Esophagus mucosa (tissue), 1 donor: Measurements from ENCODE around the gene UBE4A. TPM values are rescaled to one million over a fixed set of nuclear protein-coding genes. Genes with fewer than 3 reads are reported as not detected.
A peak's percentile ranks its signal among the peaks of the same experiment; 100 is the strongest.

ENCODE experiments used
- ATAC-seq: fragments of 200-7000 bp; cut with Tn5 transposase; one replicate; pipeline ENCODE4 v1.9.1; 2020
- total RNA-seq: library from RNA; stranded (reverse); gene quantifications from one replicate; pipeline ENCODE4 v1.2.4, GENCODE V29; 2023
- donor health status: DM: yes; HTN: yes; CAD: no.

The UBE4A gene, protein sequence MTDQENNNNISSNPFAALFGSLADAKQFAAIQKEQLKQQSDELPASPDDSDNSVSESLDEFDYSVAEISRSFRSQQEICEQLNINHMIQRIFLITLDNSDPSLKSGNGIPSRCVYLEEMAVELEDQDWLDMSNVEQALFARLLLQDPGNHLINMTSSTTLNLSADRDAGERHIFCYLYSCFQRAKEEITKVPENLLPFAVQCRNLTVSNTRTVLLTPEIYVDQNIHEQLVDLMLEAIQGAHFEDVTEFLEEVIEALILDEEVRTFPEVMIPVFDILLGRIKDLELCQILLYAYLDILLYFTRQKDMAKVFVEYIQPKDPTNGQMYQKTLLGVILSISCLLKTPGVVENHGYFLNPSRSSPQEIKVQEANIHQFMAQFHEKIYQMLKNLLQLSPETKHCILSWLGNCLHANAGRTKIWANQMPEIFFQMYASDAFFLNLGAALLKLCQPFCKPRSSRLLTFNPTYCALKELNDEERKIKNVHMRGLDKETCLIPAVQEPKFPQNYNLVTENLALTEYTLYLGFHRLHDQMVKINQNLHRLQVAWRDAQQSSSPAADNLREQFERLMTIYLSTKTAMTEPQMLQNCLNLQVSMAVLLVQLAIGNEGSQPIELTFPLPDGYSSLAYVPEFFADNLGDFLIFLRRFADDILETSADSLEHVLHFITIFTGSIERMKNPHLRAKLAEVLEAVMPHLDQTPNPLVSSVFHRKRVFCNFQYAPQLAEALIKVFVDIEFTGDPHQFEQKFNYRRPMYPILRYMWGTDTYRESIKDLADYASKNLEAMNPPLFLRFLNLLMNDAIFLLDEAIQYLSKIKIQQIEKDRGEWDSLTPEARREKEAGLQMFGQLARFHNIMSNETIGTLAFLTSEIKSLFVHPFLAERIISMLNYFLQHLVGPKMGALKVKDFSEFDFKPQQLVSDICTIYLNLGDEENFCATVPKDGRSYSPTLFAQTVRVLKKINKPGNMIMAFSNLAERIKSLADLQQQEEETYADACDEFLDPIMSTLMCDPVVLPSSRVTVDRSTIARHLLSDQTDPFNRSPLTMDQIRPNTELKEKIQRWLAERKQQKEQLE
- 23.6 TPM for total RNA-seq

DNA sequence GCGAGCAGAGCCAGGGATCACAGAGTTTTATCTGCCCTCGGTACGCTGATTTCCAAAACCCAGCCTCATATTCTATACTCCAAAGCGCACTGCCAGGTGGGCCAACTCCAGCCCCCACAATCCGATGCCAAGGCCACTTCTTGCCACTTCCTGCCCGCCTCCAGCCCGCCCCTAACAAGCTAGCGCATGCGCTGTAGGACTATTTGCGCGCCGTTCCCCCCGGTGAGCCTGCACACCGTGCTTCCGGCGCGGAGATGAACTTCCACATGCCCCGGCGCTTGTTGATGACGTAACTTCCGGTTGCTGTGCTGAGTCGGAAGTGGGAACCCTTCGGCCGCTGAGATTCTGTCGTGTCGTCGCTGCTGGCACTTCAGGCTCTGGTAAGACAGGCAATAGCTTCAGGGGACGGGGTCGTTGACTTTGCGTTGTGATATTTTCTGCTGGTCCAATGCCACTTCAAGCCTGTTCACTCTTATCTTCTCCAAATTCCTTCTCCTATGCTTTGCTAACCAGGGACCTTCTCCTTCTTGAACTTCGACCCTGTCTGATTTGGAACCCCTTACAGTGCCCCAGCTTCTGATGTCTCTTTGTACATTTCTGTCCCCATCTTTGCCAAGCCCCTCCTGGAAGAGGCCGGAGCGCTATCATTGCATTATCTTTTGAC, at the start of gene UBE4A:
Gene UBE4A, plus strand, starts transcription at position 306 of the 664 bp plus-strand sequence. CDS start 5,481 bp downstream, outside the sequence.
- ATAC-seq = peak; percentile 96

DNA sequence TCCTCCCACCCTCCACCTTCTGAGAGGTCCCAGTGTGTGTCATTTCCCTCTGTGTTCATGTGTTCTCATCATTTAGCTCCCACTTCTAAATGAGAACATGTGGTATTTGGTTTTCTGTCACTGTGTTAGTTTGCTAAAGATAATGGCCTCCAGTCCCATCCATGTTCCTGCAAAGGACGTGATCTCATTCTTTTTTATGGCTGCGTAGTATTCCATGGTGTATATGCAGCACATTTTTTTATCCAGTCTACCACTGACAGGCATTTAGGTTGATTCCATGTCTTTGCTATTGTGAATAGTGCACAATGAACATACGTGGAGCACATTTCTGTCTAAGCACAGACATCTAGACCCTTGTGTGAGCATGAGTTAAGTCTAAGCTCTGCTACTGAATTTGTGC, 49.1 kb upstream of the UBE4A start:
- no peak for ATAC-seq

DNA sequence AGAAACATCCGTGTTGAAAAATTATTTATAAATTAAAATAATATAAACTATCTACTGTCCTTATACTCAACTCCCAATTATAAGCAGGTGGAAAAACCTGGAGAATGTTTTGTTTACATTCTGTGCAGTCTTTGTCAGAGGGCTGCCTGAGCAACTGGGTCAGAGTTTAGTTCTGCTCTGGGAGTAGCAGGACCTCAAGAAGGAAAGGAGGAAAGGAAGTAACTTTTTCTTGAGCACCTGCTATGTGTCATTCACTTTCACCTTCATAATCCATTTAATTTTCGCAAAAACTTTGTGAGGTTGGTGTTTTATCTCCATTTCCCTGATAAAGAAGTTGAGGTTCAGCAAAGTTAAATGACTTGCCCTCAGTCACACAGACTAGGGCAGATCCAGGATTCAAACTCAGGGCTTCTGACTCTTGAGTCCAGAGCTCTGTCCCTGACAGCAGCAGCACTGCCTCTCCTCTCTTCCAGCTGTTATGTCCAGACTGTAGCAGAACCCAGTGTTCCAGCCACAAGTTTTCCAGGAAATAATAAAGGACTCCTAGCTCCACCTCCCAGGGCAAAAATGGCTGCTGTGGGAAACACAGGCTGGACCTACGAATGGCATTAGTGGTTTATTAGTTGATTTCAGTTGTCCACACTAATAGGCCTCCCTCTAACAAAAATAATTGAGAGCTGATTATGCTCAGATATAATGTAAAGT, 48.5 kb upstream of the UBE4A start:
- ATAC-seq = no peak

DNA sequence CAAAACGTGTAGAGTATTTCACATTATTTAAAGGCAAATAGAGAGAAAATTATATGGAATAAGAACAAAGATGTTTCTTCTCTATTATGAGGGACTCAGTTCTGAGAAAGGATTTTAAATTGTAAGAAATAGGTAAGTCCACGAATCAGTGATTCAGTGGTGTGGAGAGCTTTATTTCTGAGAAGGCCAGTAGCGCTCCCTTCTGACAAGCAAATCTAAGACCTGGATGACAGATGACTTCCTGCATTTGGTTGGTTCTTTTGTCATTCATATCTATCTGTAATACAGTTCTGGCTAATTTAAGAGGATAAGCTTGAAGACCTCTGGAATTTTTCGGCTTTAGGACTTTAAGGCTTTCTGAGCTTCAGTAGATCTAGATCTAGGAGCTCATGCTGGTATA, 47.9 kb upstream of the UBE4A start:
- no peak for ATAC-seq

DNA sequence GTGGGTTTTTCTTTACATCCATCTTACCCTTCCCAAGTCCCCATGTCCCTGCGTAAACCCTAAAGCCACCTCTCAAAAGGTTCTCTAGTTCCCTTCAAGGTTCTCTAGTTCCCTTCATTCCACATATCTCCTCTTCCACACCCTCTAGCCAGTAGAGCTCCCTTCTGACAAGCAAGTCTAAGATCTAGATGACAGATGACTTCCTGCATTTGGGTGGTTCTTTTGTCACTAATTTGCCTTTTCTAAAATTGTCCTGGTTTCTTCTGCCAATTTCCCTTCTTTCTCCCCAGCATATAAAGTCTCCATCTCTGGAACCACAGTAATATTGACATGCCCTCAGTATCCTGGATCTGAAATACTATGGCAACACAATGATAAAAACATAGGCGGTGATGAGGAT, 47.1 kb upstream of the UBE4A start:
- no peak for ATAC-seq

DNA sequence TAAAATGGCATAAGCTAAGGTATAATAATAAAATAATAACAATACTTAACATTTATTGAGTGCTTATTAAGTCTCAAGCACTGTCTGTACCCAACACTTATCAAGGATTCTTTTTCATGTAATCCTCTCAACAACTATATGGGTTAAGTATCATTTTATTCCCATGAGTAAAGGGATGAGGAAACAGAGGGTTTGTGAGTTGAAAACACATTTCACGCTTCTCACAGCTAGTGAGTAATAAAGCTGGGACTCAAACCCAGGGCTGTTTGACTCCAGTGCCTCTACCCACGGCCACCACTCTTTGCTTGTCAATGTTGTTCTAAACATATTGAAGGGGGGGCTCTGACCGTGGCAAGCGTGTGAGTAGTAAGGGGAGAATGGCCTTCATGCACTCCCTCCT, 46.2 kb upstream of the UBE4A start:
- no peak for ATAC-seq

DNA sequence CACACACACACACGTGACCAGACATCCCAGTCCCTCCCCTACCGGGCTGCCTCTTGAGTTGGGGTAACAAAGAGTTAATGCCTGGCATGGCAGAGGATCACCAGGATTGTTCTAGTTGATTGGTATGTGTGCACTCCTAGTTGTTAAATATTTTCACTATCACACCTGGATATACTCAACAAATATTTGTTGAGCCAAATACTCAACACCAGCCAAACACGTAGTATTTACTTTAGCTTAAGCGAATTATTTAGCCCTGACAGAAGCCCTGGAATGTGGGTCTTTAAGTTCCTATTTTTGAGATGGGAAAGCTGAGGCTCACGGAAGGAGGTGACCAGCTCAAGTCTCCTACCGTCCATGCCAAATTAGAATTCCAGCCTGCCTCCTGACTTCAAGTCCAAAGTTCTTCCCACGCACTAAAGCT, 44.4 kb upstream of the UBE4A start:
- ATAC-seq = no peak

DNA sequence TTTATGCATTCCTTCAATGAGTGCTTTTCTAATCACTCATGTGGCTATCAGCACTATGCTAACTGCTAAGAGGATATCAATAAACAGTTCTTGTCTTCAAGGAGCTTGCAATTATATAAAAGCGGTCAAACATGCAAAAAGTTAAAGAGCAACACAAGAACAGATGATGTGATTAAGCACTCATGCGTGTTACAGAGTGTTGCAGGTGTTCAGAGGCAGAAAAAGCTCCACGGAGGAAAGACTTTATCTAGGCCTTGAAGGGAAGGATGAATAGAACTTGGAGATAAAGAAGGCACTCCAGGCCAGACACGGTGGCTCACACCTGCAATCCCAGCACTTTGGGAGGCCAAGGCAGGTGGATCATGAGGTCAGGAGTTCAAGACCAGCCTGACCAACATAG, 41.3 kb upstream of the UBE4A start:
- no peak for ATAC-seq

DNA sequence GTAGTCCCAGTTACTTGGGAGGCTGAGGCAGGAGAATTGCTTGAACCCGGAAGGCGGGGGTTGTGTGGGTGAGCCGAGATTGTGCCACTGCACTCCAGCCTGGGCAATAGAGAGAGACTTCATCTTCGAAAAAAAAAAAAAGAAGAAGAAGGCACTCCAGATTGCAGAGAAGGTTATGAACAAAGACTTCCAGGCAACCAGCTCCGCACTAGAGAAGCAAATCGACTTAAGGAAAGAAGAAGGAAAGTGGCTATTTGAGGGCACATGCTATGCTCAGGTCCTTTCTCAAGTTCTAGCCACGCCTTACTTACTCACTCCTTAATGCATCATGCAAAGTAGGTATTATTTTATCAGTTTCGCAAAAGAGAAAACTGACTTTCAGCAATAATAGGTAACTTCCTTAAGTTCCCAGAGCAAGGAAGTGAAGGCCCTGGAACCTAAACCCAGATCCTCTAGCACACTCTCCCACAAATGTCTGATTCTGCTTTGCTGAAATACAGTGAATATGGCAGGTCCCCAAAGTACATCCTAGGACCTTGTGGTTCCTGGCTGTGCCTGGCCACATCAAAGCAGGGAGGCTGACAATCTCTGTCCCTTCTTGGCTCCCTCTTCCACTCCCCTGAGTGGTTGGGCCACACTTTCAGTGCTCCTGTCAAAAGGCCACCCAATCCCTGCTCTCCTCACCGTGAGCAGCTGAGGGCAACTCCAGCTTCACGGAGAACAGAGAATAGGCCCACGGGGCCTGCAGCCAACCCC, 40.6 kb upstream of the UBE4A start:
- ATAC-seq = peak; percentile 43

DNA sequence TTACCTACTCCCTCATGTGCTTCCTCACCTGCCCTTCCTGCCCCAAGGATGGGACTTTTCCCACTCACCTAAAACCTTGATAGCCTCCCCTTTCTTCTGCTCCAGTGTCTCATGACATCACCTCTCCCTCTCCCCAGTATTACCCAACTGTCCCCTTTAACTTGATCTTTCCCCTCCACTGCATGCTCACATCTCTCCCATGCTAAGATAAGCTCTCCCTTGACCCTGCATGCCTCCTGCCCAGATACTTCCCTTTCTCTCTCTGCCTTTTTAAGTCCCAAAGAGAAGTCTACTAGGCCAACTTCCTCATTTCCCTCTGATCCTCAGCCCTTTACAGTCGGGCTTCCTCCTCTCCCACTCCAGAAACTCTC, 40.1 kb upstream of the UBE4A start:
- ATAC-seq = no peak

DNA sequence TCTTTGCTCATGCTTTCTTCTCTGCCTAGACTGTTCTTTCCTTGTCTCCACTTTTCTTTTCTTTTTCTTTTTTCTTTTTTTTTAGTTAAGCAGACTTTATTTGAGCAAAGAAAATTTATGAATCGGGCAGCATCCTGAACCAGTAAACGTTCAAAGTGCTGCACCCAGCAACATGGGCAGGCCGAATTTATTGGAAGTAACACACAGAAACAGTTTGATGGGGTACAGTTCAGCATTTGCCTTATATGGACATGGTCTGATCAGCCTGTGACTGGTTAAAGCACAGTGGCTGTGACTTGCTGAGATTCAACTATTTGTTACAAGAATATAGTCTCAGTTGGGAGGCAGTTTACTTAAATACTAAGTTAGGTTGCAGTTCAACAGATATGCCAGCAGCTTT, 38.9 kb upstream of the UBE4A start:
- no peak for ATAC-seq

DNA sequence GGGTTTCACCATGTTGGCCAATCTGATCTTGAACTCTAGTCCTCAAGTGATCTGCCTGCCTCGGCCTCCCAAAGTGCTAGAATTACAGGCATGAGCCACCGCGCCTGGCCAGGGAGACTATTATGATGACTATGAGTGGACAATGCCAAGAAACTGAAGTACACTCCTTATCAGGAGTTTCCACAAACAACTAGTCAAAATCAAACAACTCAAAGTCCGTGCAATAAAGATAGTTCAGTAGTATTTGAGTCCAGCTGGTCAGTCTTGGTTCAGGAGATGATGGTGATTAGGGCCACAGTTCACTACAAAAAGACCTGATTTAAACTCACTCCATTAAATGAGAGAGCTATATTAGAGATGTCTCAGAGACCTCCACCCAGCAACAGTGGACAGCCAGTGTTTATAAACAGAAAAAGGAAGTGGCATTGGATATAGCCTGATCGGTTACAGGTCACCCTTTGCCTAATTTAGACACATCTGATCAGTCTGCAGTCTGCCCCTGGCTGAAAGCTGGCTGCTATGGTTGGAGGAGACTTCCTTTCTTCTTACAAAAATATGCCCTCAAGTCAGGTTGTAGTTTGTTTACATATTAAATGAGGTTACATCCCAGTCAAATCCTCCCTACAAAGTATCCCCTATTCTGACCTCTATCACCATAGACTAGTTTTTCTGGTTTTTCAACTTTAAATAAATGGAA, 37.9 kb upstream of the UBE4A start:
- ATAC-seq = no peak

DNA sequence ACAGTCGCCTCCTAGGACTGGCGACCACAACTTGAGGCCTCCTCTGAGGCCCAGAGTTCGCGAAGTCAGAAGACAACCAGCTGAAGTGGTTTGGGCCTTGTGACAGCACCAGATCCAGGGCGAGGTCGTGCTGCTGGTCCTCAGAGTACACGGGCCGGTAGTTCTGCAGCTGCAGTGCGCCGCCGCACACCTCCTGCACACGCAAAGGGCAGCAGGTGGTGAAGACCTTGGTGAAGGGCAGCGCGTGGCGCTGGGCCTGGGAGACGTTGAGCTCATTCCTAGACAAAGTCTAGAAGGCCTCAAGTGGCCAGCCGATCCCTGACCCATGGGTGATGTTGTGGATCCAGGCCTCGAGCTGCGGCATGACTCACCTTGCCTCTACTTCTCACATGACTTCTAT, 36.7 kb upstream of the UBE4A start:
- ATAC-seq = no peak

DNA sequence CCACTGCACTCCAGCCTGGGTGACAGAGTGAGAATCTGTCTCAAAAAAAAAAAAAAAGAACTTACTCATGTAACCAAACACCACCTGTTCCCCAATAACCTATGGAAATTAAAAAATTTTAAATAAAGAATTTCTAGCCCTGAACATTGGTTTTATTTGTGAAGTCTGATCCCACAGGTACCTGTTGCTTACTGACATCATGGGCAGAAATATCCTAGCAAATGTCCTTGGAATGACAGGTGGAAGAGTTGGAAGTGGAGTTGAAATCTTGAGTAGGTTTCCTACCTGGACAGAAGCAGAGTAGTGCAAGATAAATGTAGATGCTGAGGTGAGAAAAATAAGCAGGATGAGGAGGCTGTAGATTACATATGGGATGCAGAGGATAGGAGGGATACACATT, 34.1 kb upstream of the UBE4A start:
- ATAC-seq = no peak

DNA sequence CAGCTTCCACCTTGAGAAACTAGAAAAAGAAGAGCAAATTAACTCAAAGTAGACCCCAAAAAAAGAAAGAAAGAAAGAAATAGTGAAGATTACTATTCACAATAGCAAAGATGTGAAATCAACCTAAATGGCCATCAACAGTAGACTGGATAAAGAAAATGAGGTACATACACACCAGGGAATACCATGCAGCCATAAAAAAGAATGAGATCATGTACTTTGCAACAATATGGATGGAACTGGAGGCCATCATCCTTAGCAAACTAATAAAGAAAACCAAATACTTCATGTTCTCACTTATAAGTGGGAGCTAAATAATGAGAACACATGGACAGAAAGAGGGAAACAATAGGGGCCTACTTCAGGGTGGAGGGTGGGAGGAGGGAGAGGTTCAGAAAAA, 30.7 kb upstream of the UBE4A start:
- ATAC-seq = no peak

DNA sequence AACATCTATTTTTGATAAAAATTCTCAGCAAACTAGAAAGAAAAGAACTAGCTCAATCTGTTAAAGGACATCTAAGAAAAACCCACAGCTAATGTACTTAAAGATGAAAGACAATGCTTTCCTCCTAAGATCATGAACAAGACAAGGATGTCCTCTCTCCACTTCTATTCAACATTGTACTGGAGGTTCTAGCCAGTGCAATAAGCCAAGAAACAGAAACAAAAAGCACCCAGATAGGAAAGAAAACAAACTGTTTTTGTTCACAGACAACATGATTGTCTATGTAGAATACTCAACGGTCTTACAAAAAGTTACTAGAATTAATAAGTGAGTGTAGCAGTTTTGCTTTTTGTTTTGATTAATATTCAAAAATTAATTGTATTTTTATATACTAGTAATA, 24.7 kb upstream of the UBE4A start:
- ATAC-seq = no peak

DNA sequence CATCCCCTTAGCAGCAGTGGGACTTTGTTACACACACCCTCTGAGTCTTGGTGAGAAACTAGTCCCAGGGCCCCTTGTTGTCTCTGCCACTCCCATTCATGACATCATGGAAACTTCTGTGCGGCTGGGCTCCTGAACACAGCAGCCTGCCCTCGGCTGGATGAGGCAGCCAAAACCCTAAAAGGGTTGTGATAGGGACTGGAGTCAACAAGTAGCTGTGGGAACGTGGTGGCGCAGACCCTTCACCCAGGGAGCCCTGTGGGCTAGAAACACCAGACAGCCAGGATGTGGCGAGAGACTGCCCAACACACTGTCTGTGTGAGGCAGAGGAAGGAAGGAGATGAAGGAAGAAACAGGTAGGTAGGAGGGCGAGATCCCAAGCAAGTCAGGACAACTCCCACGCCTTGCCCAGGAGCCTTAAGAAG, 20.8 kb upstream of the UBE4A start:
- peak; percentile 81 for ATAC-seq

DNA sequence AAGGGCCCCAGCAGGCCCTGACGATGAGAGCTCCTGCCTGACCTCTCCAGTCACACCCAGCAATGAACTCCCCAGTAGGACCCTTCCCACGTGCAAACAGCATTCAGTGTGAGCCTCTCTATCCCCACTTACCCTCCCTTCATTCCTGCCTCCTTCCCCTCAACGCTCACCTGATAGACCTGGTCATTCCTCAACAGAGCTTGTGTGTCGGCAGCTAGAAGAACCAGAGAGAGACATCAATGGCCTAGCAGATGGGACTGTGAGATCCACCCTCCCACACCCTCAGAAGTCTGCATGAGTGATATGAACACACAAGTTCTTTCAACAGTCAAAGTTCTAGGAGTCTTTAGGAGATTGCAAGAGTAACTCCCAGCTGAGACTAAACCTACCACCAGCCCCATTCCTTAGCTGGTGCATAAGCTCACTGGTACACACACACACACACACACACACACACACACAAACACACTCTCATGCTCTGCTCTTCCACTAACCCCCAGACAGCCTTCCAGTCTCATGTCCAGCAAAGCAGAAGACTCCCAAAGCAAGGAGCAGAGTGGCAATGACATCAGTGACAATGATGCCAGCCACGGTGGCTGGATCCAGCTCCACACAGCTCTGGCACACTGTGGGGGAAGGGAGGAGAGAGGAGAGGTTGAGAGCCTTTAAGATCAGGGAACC, 20.0 kb upstream of the UBE4A start:
- ATAC-seq = no peak

DNA sequence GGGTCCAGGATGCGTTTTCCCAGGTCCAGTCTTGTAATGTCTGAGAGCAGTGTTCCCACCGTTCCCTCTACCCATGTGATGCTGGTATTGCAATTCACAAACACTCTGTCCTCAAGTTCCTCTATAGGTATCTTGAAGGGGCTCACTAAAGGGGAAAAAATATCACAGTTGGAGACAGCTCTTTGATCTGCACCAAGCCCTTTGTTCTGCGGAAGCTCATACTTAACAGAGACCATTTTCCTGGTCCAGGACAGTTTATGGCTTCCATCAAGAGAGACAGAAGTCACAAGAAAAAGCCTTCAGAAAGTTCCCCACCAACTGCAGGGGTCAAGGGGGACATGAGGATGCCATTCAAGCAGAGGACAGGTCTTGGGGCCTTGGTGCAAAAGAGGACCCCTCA, 19.0 kb upstream of the UBE4A start:
- no peak for ATAC-seq

DNA sequence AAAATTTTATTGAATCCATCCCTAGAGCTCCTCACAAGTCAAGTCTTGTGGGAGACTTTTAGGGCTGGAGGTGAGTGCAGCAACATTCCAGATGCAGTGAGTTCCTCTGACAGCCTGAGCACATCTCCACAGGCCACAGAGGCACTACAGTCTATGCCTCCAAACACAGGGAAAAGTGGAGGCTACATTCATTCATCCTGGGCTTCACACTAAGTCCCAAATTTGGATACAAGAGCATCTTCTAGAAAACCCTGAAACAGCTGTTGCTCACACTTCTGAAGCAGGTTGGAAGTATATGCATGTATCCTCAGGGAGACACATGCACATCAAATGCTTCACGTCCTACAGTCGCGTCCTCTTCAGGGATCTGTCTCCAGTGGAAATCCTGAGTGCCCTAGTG, 18.1 kb upstream of the UBE4A start:
- no peak for ATAC-seq
